22Rv1 (cell line): Measurements from ENCODE around the gene SH3RF3.

Source experiments
- CTCF ChIP-seq: fragments of 450-650 bp; IDR thresholded peaks from 2 replicates; pipeline ENCODE4 v1.5.1; 2017; ENCODE audit warnings: mild to moderate bottlenecking
- ZFX ChIP-seq: fragments of 450-650 bp; IDR thresholded peaks from 2 replicates; pipeline ENCODE4 v1.6.1; 2017; ENCODE audit warnings: antibody characterized with exemption, borderline replicate concordance

- TF ChIP-seq CTCF (no peak), ZFX (no peak)
Measured at GRCh38 chr2:109288544-109289368, 159.8 kb downstream of the SH3RF3 start.
